GM18520 (cell line): ENCODE measurements around the gene USB1.
"Not testable (repeated sequence)": the region's sequence is repeated elsewhere in the genome, so short reads cannot be mapped to it uniquely, and the experiment has no call there.

Experiments
- ATAC-seq: cut with Tn5 transposase; IDR thresholded peaks from one replicate; pipeline ENCODE4 v1.9.1; 2021; ENCODE audit not compliant: unreplicated experiment

The USB1 gene

GRCh38 chr16:57969451-57970123 is 31.6 kb upstream of the USB1 start:
- ATAC-seq = no peak

GRCh38 chr16:57970319-57970718 is 30.9 kb upstream of the USB1 start:
- ATAC-seq = no peak

DNA sequence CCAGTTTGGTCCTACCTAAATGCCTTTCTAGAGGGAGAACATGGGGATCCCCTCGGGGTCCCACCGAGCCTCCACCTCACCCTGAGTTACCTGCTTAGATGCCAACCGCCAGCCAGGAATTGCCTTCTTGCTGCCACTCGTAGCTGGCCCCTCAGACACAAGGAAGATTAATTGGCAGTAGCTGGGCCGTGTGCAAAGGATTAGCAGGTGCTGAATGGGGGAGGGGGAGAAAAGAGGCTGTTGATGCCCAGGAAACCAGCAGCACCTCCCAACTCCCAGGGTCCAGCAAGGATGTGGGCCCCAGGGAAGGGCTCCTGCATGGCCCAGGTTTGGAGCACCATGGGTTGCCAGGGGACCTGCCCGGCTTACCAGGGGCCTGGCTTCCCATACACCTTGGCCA is 30.2 kb upstream of the USB1 start, which contains the start of gene CNGB1:
TSS of gene CNGB1 (minus strand) at position 159 of the 400 bp plus-strand sequence. CDS start 3,842 bp downstream, outside the sequence.
- no peak for ATAC-seq

GRCh38 chr16:57971848-57972247 is 29.4 kb upstream of the USB1 start:
- ATAC-seq = no peak

- no peak for ATAC-seq
These were observed 28.9 kb upstream of the USB1 start for GRCh38 chr16:57972306-57972705.

DNA sequence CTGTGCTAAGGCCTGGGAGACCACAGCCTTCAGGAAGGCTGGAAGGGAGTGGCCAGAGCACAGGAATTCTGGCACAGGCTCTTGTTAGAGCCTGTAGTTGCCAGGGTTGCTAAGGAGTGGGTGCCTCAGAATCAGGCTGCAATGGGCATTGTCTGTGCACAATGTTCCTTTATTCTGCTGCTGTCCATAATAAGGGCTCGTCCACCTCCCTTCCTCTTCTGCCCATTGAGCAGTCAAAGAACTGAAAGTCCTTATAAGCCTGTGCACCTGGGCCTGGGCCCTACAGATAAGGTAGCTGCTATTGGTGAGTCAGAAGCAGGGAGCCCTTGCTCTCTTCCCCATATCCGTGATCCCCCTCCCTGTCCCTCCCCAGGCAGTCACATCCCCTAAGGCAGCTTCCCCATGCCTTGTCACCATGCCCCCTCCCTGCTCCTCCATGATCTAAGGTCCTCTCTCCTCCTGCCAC is 24.8 kb upstream of the USB1 start:
- no peak for ATAC-seq

DNA sequence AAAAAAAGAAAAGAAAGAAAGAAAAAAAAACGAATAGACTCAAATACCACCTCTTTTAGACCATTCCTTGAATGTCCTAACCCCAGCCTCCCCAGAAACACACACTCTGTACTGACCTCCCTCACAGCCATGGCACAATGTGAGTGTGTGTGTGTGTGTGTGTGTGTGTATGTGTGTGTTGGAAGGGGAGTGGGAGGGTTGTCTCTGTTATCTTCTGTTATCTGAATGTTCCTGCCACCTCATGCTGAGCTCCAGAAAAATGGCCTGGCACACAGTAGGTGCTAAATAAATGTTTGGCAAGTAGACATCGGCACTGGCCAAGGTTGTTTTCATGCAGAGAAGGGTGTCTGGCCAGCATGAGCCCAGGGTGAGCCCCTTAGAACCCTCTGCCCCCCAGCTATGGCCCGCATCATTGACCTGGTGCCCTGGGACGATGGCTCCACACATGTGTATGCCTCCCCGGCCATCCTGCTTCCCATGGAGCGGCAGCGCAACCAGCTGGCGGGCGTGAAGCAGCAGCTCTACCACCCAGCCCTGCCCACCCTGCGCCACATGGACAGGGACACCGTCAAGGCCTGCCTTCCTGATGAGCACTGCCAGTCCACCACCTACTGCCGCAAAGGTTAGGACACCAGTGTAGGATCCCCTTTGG is 23.7 kb upstream of the USB1 start:
- ATAC-seq = no peak

- ATAC-seq = not testable (repeated sequence)
These were observed 23.1 kb upstream of the USB1 start for GRCh38 chr16:57978070-57978465.

GRCh38 chr16:57979006-57979585 is 22.1 kb upstream of the USB1 start:
- no peak for ATAC-seq

DNA sequence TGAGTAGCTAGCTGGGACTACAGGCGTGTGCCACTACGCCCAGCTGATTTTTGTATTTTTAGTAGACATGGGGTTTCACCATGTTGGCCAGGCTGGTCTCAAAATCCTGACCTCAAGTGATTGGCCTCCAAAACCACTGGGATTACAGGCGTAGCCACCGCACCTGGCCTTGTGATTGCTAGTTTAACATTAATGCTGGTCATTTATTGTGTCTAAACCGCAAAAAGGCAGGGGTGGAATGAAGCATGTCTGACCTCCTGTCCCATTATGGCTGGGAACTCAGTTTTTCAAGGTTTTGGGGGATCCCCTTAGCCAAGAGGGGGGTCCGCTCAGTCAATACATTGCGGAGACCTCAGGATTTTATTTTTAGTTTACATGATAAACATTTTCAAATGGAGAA is 19.6 kb upstream of the USB1 start:
- ATAC-seq = no peak

DNA sequence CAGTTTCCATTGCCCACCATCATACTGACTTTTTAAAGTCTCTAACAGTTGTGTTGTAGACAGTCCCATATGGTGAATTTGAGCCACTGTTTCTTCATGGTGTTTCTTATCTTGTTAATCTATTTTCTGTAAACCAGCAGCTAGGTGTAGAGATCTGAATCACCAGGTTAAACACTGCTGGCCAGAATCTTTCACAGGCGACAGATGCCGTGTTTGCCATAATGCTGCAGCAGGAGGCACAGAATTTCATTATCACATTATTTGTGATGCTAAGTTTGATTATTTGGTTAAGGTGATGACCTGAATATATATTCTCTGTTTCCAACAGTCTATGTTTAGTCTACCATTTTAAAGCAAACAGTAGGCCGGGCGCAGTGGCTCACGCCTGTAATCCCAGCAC is 18.8 kb upstream of the USB1 start:
- no peak for ATAC-seq

DNA sequence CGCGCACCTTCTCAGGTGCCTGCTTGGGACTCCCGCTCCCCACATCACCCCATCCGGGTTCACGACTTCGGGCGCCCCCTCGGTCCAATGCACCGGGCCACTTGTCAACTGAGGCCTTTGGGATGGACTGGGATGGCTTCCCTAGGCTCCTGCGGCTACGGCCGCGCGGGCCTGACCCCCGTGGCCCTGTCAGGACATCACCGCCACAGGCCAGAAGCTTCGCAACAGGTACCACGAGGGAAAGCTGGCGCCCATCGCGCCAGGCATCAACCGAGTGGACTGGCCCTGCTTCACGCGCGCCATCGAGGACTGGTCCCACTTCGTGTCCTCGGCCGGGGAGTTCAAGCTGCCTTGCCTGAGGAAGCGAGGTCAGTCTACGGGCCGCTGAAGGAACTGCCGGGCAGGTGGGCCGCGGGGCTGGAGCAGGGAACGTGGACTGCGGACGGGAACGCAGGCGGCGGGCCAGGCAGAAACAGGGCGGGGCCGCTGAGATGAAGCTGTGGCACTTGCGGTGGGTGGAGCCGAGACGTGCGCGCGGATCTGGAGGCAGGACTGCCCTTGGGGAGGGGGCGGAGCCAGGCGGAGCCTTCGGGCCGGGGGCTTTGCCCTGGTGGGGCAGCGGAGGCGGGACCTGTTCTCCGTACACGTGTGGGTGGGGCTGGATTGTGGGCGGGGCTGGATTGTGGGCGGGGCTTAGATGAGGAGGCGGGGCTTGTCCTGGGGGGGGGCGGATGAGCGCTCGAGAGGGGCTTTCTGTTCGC is 16.6 kb upstream of the USB1 start:
- no peak for ATAC-seq

DNA sequence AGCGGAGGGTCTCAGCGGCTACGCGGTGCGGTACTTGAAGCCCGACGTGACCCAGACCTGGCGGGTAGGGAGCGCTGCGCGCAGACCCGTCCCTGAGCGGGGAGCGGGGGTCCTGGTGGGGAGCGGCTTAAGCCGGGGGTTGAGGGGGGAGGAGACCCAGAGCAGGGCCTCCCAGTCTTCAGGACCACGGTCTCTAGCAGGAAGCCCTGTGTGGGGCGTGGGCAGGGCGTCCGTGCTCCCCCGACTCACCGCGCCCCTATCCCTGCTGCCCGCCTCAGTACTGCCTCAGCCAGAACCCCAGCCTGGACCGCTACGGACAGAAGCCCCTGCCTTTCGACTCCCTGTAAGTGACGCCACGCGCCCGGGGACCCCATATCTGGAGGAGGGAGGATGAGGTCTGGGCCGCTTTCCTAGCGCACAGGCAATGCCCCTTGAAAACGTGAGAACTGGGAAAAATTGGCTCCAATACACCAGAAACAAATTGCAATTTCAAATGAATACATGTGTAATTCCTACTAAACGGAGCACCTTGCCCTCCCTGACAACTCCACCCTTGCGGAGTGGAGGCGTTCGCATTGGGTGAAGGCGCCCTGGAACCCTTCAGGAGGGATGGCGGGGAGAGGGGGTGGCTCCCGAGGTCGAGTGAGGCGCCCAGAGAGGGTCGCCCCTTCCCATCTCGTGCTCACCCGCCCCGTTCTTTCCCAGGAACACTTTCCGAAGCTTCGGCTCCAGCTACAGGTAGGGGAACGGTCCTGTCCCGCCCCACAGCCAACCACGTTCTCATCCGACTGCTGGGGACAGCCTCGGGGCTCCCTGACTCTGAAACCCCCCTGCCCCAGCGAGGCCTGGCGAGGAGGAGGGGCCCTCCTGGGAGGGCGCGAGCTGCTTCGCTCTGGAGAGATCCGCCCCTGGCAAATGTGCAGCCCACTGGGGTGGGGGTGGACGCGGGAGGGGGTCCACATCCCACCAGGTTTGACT is 15.7 kb upstream of the USB1 start:
- ATAC-seq = no peak

GRCh38 chr16:57986196-57986595 is 15.0 kb upstream of the USB1 start:
- ATAC-seq = no peak

- ATAC-seq = no peak
These were observed 13.6 kb upstream of the USB1 start for GRCh38 chr16:57987441-57988177.

GRCh38 chr16:57988929-57989328 is 12.3 kb upstream of the USB1 start:
- no peak for ATAC-seq

GRCh38 chr16:57991551-57992059 is 9.6 kb upstream of the USB1 start:
- ATAC-seq = no peak

- ATAC-seq = no peak
These were observed 9.1 kb upstream of the USB1 start for GRCh38 chr16:57992084-57992483.

- ATAC-seq = no peak
These were observed 7.8 kb upstream of the USB1 start for GRCh38 chr16:57993438-57993837.
